HG03159 (cell line): ENCODE results near the gene ARMH1.
"Not testable (repeated sequence)": the region's sequence is repeated elsewhere in the genome, so short reads cannot be mapped to it uniquely, and the experiment has no call there.

ENCODE experiments used
- ATAC-seq: cut with Tn5 transposase; IDR thresholded peaks from one replicate; pipeline ENCODE4 v1.9.1; 2021; ENCODE audit warnings: mild to moderate bottlenecking, moderate library complexity; ENCODE audit not compliant: unreplicated experiment

ARMH1 gene

DNA sequence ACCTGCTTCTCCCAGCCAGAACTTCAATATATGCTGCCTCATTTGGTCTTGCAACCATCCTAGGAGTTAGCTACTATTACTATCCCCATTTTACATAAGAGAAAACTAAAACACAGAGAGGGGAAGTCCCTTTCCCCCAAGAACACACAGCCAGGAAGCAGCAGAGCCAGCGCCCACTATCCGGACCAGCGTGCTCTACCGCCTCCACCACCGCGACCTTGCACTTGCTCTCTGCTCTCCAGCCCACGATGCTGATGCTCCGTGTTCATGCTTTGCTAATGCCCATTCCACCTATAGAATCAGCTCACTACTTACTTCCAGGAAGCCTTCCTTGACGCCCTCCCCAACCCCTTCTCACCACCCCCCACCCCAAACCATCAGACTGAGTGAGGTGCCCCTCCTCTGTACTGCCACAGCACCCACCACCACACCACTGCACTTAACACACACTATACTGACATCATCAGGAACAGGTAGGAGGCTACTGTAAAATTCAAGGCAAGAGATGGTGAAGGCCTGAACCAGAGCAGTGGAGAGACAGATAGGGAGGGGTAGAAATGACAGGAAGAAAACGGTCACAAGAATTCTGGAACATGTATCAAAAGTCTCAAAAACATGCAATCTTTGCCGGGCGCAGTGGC lies 9.7 kb upstream of the ARMH1 start:
- ATAC-seq, result no peak

- not testable (repeated sequence) for ATAC-seq
These were observed 7.8 kb upstream of the ARMH1 start for GRCh38 chr1:44666719-44667118.

- no peak for ATAC-seq
These were observed 3.5 kb upstream of the ARMH1 start for GRCh38 chr1:44670751-44671640.

DNA sequence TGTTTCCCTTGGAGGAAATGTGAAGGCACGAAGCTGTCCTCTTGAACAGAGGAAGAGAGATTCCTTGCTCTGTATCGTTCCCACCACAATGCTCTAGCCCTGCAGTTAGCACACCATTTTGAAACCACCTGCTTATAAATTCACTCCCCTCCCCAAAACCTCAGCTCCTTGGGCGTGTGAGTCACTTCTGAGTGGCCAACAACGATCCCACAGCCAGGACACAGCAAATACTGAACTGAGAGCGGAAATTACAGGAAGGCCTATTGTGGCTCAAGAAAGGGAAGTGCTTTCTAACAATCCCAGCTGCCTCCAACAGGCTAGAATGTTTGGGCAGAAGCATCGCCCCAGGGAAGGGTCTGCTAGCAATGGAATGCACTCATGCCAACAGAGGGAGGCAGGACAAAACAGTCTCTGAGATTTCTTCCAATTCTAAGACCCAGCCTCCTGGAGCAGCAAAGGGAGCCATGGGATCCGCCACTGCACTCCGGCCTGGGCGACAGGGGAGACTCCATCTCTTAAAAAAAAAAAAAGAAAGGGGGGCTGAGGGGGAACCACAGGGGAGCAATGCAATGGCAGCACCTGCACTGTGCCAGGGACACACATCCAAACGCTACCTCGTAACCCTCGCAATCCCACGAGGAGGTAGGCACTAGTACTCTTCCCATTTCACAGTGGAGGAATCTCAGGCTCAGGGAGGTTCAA lies 2.1 kb upstream of the ARMH1 start:
- no peak for ATAC-seq

DNA sequence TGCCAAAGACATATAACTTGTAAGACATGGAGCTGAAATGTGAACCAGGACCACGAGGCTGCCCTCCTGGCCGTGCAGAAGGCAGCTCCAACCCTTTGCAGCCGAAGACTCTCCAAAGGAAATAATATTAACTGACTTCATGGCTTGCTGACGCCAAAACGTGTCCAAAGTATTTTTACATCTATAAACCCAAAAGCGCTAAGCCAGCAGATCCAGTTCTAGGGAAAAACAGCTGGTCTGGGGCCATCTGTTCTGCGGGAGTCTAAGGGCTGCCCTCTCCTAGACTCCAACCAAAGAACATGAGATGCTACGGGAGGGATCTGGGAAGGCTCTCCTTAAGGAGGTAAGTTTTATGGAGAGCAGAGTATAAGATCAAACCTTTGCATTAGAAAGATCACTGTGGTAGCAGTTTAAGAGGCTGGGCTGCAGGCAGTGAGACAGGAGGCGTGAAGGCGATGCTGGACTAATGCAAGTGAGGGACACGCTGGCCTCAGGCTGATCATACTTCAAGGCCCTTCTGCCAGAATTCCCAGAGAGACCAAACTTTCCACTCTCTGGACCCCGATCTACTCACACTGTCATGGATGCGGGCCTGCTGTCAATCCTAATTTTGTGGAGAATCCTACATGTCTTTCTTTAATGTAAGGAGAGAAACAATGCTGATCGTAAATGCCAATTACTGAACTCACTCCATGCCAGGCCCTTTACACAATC lies 1.4 kb upstream of the ARMH1 start:
- no peak for ATAC-seq

DNA sequence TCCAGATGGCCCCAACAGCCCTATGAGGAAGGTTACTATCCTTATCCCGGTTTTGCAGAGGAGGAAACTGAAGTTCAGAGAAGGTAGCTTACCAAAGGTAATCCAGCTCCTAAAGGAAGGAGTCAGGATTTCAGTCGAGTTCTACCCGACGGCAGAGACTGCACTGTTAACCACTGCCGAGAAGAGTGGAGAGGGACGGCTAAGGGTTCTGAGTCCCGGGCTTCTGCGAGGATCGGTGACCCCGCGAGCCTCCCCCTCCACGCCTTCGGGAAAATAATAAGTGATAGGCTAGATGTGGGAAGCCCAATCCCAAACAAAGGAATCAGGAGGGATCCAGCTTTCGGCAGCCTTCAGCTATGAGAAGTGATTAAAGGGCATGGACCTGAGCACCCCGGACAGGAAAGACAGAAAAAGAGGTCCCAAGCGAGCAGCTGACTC lies 820 bp upstream of the ARMH1 start:
- ATAC-seq, result peak; percentile 4

DNA sequence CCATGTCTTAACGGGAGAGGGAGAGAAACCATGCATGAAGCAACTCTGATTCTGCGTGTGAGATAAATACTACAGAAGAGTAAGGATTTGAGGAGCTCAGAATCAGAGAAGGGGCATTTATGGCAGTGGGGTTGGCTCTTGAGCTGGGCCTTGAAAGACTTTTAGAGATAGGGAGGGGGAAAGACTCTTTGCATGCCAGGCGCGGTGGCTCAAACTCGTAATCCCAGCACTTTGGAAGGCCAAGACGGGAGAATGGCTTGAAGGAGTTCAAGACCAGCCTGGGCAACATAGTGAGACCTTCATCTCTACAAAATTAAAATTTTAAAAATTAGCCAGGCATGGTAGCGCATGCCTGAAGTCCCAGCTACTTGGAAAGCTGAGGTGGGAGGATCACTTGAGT lies 672 bp downstream of the ARMH1 start:
- no peak for ATAC-seq

DNA sequence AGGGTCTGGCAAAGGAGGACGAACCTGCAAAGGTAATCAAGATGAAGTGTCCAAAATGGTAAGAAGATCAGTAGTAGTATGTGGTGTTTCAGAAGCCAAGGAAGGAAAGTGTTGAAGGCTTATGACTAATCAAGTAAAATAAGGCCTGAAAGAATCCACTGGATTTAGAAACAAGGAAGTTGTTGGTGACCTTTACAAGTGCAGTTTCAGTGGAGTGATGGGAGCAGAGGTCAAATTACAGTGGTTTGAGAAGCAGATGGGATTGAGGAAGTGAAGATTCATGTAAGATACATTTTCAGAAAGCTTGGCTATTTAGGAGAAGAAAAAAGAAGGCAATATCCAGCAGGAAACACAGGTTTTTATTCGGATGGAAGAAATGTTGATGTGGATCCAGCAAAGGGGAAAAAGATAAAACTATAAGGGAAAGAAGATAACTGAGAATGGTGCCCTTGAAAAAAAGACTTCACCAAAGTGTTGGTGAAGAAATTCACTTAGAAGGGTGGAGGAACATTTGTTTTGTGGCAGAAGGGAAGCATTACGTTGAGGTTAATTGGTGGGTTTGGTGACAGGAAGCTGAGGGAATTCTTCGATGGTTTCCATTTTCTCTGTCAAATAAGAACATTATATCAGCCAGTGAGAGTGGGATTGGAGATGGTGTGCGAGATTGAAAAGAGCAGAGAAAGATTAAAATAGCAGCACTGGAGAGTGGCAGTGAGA lies 2.1 kb downstream of the ARMH1 start:
- no peak for ATAC-seq

- no peak for ATAC-seq
These were observed 2.8 kb downstream of the ARMH1 start for GRCh38 chr1:44677201-44677766.

GRCh38 chr1:44678120-44678519 lies 3.6 kb downstream of the ARMH1 start:
- ATAC-seq, result no peak

DNA sequence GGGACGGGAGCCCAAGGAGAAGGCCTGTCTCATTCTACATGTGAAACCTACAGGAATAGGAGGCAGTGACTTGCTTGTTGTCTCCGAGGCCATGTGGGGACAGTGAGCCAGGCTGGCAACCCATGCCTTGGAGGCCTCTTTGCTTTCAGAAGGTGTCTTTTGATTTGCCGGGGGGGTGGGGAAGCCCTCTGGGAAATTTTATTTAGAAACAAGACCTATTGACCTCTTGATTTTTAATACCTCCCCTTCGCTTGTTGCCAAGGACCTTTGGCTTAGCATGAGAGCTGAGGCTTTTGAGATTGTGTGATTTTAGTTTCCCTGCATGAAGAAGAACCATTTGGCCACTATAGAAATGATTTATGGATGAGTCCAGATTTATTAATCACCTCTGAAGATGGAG lies 4.1 kb downstream of the ARMH1 start:
- ATAC-seq, result no peak

GRCh38 chr1:44679468-44679867 lies 5.0 kb downstream of the ARMH1 start:
- ATAC-seq, result no peak

GRCh38 chr1:44681905-44682882 lies 7.7 kb downstream of the ARMH1 start:
- ATAC-seq, result no peak

- ATAC-seq, result no peak
These were observed 8.4 kb downstream of the ARMH1 start for GRCh38 chr1:44682883-44683265.

- ATAC-seq, result peak; percentile 72
These were observed 10.0 kb downstream of the ARMH1 start for GRCh38 chr1:44684525-44684924.

DNA sequence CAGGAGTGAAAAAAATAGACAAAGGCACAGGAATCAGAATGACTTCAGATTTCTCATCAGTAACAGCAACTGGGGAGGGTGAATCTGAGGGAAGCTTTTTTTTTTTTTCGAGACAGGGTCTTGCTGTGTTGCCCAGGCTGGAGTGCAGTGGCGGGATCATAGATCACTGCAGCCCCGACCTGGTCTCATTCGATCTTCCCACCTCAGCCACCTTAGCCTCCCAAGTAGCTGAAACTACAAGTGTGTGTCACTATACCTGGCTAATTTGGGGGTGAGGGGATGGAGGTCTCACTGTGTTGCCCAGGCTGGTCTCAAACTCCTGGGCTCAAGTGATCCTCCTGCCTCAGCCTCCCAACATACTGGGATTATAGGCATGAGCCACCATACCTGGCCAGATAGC lies 10.7 kb downstream of the ARMH1 start:
- no peak for ATAC-seq

DNA sequence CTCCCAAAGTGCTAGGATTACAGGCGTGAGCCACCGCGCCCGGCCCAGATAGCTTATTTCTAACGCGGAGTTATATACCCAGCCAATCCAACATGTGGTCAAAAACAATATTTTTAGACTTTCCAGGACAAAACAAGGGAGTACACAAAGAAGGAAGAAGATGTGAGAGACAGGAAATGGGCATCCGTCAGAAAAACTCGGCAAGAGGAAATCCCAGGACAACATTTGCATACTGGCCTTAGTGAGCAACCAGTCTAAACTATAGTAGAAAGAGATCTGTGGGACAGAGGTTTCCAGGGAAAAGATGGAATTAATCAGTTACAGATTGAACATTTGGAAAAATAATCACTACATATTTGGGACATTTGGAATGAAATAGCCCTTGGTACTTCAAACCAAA lies 11.4 kb downstream of the ARMH1 start:
- ATAC-seq, result no peak

DNA sequence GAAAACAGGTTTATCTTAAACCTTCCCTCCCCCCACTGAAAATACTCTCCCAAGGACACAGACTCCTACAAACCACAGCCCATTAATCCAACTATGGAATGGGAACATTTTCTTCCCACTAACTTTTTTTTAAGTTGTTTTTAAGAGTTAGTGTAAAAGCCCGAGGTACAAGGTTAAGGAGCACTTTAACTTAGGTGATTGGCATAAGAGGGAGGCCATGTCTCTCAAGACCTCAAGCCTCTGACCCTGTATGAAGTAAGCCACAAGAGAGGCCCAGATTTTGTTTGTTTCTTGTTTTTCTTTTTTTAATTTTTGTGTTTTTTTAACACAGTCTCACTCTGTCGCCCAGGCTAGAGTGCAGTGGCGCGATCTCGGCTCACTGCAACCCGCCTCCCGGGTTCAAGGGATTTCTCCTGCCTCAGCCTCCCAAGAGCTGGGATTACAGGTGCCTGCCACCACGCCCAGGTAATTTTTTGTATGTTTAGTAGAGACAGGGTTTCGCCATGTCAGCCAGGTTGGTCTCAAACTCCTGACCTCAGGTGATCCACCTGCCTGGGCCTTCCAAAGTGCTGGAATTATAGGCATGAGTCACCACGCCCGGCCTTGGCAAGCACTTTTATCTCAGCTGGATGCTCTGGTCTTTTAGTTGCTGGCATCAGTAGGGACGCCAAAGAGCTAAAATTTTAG lies 14.4 kb downstream of the ARMH1 start:
- no peak for ATAC-seq

GRCh38 chr1:44689447-44689765 lies 14.9 kb downstream of the ARMH1 start:
- no peak for ATAC-seq
